Right lobe of liver (tissue), 6 donors: Measurements from ENCODE around the gene TTLL4. TPM values are rescaled to one million over a fixed set of nuclear protein-coding genes. Genes with fewer than 3 reads are reported as not detected.
A peak's percentile ranks its signal among the peaks of the same experiment; 100 is the strongest.

Source experiments
- ATAC-seq, 4 donors: fragments of 200-7000 bp; cut with Tn5 transposase; one replicate each; pipeline ENCODE4 v1.9.1; 2020; ENCODE audit warnings: mild to moderate bottlenecking in 4 of 4, moderate library complexity in 4 of 4
- DNase-seq, 3 donors: peaks; one replicate each; pipeline ENCODE4 v3.0.0-alpha.2; 2020
- H3K27ac ChIP-seq, 3 donors: fragments of 200-600 bp; one replicate each; pipeline ENCODE4 v1.8.0; 2022
- H3K27me3 ChIP-seq, 2 donors: fragments of 200-600 bp; one replicate each; pipeline ENCODE4 v1.8.0; 2022
- H3K36me3 ChIP-seq, 4 donors: fragments of 200-600 bp; sonication (generic) in 1 of 4; one replicate each; pipeline versions ENCODE4 v1.5.1 to v1.8.0; 2017 to 2022; ENCODE audit warnings: control low read depth in 1 of 4
- H3K4me1 ChIP-seq, 4 donors: fragments of 200-600 bp; sonication (generic) in 1 of 4; one replicate each; pipeline versions ENCODE4 v1.5.1 to v1.8.0; 2017 to 2022; ENCODE audit warnings: control low read depth in 1 of 4
- H3K4me3 ChIP-seq, 3 donors: fragments of 200-600 bp; one replicate each; pipeline ENCODE4 v1.8.0; 2022
- H3K9me3 ChIP-seq, 4 donors: fragments of 200-600 bp; sonication (generic) in 1 of 4; one replicate each; pipeline versions ENCODE4 v1.5.1 to v1.8.0; 2017 to 2022; ENCODE audit warnings: control low read depth in 1 of 4
- CTCF ChIP-seq, 4 donors: fragments of 200-600 bp in 3 of 4; fragments of 450-650 bp in 1 of 4; IDR thresholded peaks; one replicate each; pipeline versions ENCODE4 v1.5.1 to v1.8.0; 2016 to 2022; ENCODE audit warnings: antibody characterized with exemption in 4 of 4, mild to moderate bottlenecking in 2 of 4
- POLR2A ChIP-seq: fragments of 450-650 bp; IDR thresholded peaks from one replicate; pipeline ENCODE4 v1.6.1; 2017; ENCODE audit warnings: antibody characterized with exemption, mild to moderate bottlenecking
- WGBS: methylation state at CpG from one replicate; pipeline ENCODE4 v1.1.6; 2018; ENCODE audit warnings: low coverage, low lambda C conversion rate; ENCODE audit not compliant: insufficient coverage; ENCODE audit errors: missing lambda C conversion rate; 5-methylcytosine and 5-hydroxymethylcytosine counted together
- intact Hi-C, 2 donors: fragments of 100-400 bp; cut with DNase I; formaldehyde crosslinking; loops; one replicate each; pipeline versions ENCODE4 v1.11.2 to v1.14.1; 2022
- total RNA-seq, 6 experiments: library from RNA; depleted of rRNA in 2 of 6; stranded (reverse); fragments of >200 nt in 2 of 6; fragmentation: NEBNext Ultra II Directional in 3 of 6; extraction: Animal tissue kit (Norgen Biotek cat#: 25700) in 3 of 6; gene quantifications; one replicate each; pipeline versions ENCODE4 v1.1.0 to v1.2.4, GENCODE V29; 2016 to 2023
- donor health status: DM: no; HTN: yes; CAD: no.
- donor health status: DM: no; HTN: no; CAD: no.
- donor health status: DM: no; HTN: no; CAD: no.
- donor health status: DM: no; HTN: yes; CAD: no.
- donor health status: DM: no; HTN: yes; CAD: no.

The TTLL4 gene
- total RNA-seq, 6 experiments from 2014 or later = 8.2 to 14.8 (median 11.6) TPM

- no peaks in the 10 kb centered on the region for H3K27me3 ChIP-seq
- DNase-seq (no peak), ATAC-seq (peak; percentile 70 to 92 (median 78))
- 93% methylated on average over 3 of the region's 5 CpGs for WGBS
- peaks cover 0 to 13% (median 3%) of the 10 kb centered on the region in 4 donors for H3K36me3 ChIP-seq
- no peak for TF ChIP-seq POLR2A
- TF ChIP-seq CTCF (IDR thresholded peaks at IDR 0.05) = no peak
- H3K27ac ChIP-seq = peak overlapping the region in 1 of 3 donors; percentile 39
- no peak overlapping the region for H3K4me3 ChIP-seq
- H3K9me3 ChIP-seq = no peaks in the 10 kb centered on the region
- H3K4me1 ChIP-seq = peaks cover 0 to 25% (median 0%) of the 10 kb centered on the region in 4 donors
- intact Hi-C loops = no loop called here
These were observed 34.5 kb downstream of the TTLL4 start for GRCh38 chr2:218745160-218745558.

- WGBS = 87% methylated on average over 8 of the region's 10 CpGs
- peaks cover 0 to 13% (median 3%) of the 10 kb centered on the region in 4 donors for H3K36me3 ChIP-seq
- ATAC-seq = peak; percentile 30 to 82 (median 49)
- no peak overlapping the region for H3K4me3 ChIP-seq
- TF ChIP-seq CTCF (IDR thresholded peaks at IDR 0.05) (no peak), POLR2A (no peak)
- no peaks in the 10 kb centered on the region for H3K9me3 ChIP-seq
- H3K27ac ChIP-seq = peak overlapping the region in 1 of 3 donors; percentile 39
- H3K4me1 ChIP-seq = peaks cover 0 to 28% (median 0%) of the 10 kb centered on the region in 4 donors
- H3K27me3 ChIP-seq = no peaks in the 10 kb centered on the region
- intact Hi-C loops = no loop called here
- no peak for DNase-seq
These were observed 35.2 kb downstream of the TTLL4 start for GRCh38 chr2:218745559-218746469.

- WGBS = 100% methylated on average over 1 of the region's 1 CpG
- Histone ChIP-seq H3K9me3 (no peaks in the 10 kb centered on the region), H3K4me3 (no peak overlapping the region), H3K27ac (no peak overlapping the region), H3K27me3 (no peaks in the 10 kb centered on the region), H3K4me1 (peaks cover 0 to 34% (median 0%) of the 10 kb centered on the region in 4 donors), H3K36me3 (peaks cover 0 to 13% (median 3%) of the 10 kb centered on the region in 4 donors)
- intact Hi-C loops = no loop called here
- DNase-seq (no peak), ATAC-seq (no peak)
- TF ChIP-seq CTCF (IDR thresholded peaks at IDR 0.05) = no peak
- TF ChIP-seq POLR2A = no peak
These were observed 35.8 kb downstream of the TTLL4 start for GRCh38 chr2:218746470-218746795.

GRCh38 chr2:218746960-218747359, 36.3 kb downstream of the TTLL4 start:
- ATAC-seq = no peak
- Histone ChIP-seq H3K9me3 (no peaks in the 10 kb centered on the region), H3K4me3 (no peak overlapping the region), H3K27ac (no peak overlapping the region), H3K27me3 (no peaks in the 10 kb centered on the region), H3K4me1 (peaks cover 0 to 36% (median 0%) of the 10 kb centered on the region in 4 donors), H3K36me3 (peaks cover 0 to 13% (median 3%) of the 10 kb centered on the region in 4 donors)
- 91% methylated on average over 6 of the region's 10 CpGs for WGBS
- intact Hi-C loops = no loop called here
- no peak for TF ChIP-seq CTCF (IDR thresholded peaks at IDR 0.05)
- no peak for TF ChIP-seq POLR2A
- no peak for DNase-seq
